ENCODE data around the gene DCST2.
A peak's percentile ranks its signal among the peaks of the same experiment; 100 is the strongest.

Gene DCST2

GRCh38 chr1:155069551-155070157 is 36.1 kb upstream of the DCST2 start:
- peak; percentile 46 for DNase-seq

GRCh38 chr1:155068599-155068998 is 35.0 kb upstream of the DCST2 start:
- no peak for DNase-seq

- DNase-seq, result no peak
Measured at GRCh38 chr1:155066777-155067176, 33.2 kb upstream of the DCST2 start.

- DNase-seq, result no peak
Measured at GRCh38 chr1:155064832-155065429, 31.4 kb upstream of the DCST2 start.

GRCh38 chr1:155064111-155064831 is 30.7 kb upstream of the DCST2 start:
- no peak for DNase-seq

- DNase-seq, result no peak
Measured at GRCh38 chr1:155063550-155064110, 30.0 kb upstream of the DCST2 start, which contains the start of gene EFNA4. EFNA4 (plus strand) TSS chr1:155063740; CDS start chr1:155063824, 84 bp downstream.

- DNase-seq, result peak; percentile 19
Measured at GRCh38 chr1:155062702-155063411, 29.3 kb upstream of the DCST2 start.

- no peak for DNase-seq
Measured at GRCh38 chr1:155062151-155062686, 28.6 kb upstream of the DCST2 start.

- peak; percentile 73 for DNase-seq
Measured at GRCh38 chr1:155061381-155062150, 28.0 kb upstream of the DCST2 start.

GRCh38 chr1:155060736-155061135 is 27.2 kb upstream of the DCST2 start:
- no peak for DNase-seq

GRCh38 chr1:155057788-155058211 is 24.2 kb upstream of the DCST2 start:
- DNase-seq, result no peak

GRCh38 chr1:155057104-155057503 is 23.5 kb upstream of the DCST2 start:
- DNase-seq, result no peak

- DNase-seq, result no peak
Measured at GRCh38 chr1:155053531-155054105, 20.0 kb upstream of the DCST2 start.

- DNase-seq, result peak; percentile 61
Measured at GRCh38 chr1:155052439-155053395, 19.1 kb upstream of the DCST2 start.

GRCh38 chr1:155051777-155052398 is 18.3 kb upstream of the DCST2 start:
- peak; percentile 29 for DNase-seq

GRCh38 chr1:155051342-155051776 is 17.8 kb upstream of the DCST2 start:
- DNase-seq, result no peak

- DNase-seq, result peak; percentile 27
Measured at GRCh38 chr1:155050560-155051341, 17.2 kb upstream of the DCST2 start, which contains the start of gene ADAM15. ADAM15 (plus strand) TSS chr1:155051316; CDS start chr1:155051387, 71 bp downstream.

- DNase-seq, result peak; percentile 60
Measured at GRCh38 chr1:155049651-155050559, 16.3 kb upstream of the DCST2 start.
